ENCODE results near the gene NFYC. TPM values are rescaled to one million over a fixed set of nuclear protein-coding genes. Genes with fewer than 3 reads are reported as not detected.

The NFYC gene
- total and polyA plus RNA-seq, 7 experiments from 2014 or later: 36.2 to 88.5 (median 63.4) TPM

GRCh38 chr1:40750451-40750908 lies 59.0 kb downstream of the NFYC start:
- Mint-ChIP-seq H3K27me3 (no peaks in the 10 kb centered on the region), H3K36me3 (peaks cover 12 to 75% (median 29%) of the 10 kb centered on the region in 5 donors), H3K4me3 (no peak overlapping the region), H3K9me3 (no peaks in the 10 kb centered on the region), H3K27ac (peak overlapping the region in 4 of 9 donors; percentile 12 to 47 (median 33)), H3K4me1 (peaks cover 0 to 37% (median 6%) of the 10 kb centered on the region in 7 donors)
- no peak overlapping the region for H3K27ac ChIP-seq (ENCODE audit: low read depth, low read length)
- CTCF ChIA-PET: interaction anchor here (0.7 to 1.2 kb wide), 2 partner anchors 23 to 86 kb away, joined by 3 to 4 read pairs; no protein-coding TSS in a partner anchor
- no peak overlapping the region for H3K4me3 ChIP-seq (ENCODE audit: low read length)
- intact Hi-C loops (cut with micrococcal nuclease): no loop called here
- H3K27me3 ChIP-seq (ENCODE audit: control insufficient read depth in 2 of 2, insufficient read depth in 2 of 2, low read length in 2 of 2): no peaks in the 10 kb centered on the region
- no peaks in the 10 kb centered on the region for H3K4me1 ChIP-seq (ENCODE audit: control insufficient read depth in 2 of 2, insufficient read depth in 2 of 2, low read length in 2 of 2)
- peaks cover 16 to 82% (median 16%) of the 10 kb centered on the region in 3 experiments for H3K36me3 ChIP-seq (ENCODE audit: control insufficient read depth in 2 of 3, insufficient read depth in 3 of 3, low read length in 3 of 3)
- no peak for DNase-seq
- no peak for ATAC-seq
- no peaks in the 10 kb centered on the region for H3K9me3 ChIP-seq (ENCODE audit: control insufficient read depth in 2 of 3, low read length in 3 of 3)
- POLR2A ChIA-PET: no interaction called here

DNA sequence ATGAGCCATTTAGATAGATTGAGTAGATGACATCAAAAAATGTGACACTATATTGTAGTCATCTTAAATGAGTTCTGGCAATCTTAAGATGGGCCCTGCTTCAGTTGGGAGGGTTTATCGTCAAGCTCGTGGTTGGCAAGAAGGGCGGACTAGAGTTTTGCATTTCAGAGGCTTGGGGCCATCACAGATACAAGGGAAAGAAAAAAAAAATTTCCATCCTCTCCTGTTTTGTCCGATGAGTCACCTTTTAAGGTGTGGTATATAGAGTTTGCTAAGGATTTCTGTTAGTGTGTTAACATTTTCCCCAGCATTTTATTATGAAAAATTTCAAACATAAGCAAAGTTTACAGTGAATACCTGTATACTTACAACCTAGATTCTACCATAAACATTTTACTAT lies 60.3 kb downstream of the NFYC start:
- no peak for DNase-seq
- CTCF ChIA-PET: no interaction called here
- intact Hi-C loops (cut with micrococcal nuclease): no loop called here
- H3K27ac ChIP-seq (ENCODE audit: low read depth, low read length): no peak overlapping the region
- Mint-ChIP-seq H3K9me3 (no peaks in the 10 kb centered on the region), H3K27me3 (no peaks in the 10 kb centered on the region), H3K4me3 (no peak overlapping the region), H3K36me3 (peaks cover 6 to 73% (median 31%) of the 10 kb centered on the region in 5 donors), H3K4me1 (peaks cover 0 to 26% (median under 1%) of the 10 kb centered on the region in 7 donors), H3K27ac (peak overlapping the region in 5 of 9 donors; percentile 6 to 62 (median 21))
- no peaks in the 10 kb centered on the region for H3K27me3 ChIP-seq (ENCODE audit: control insufficient read depth in 2 of 2, insufficient read depth in 2 of 2, low read length in 2 of 2)
- no peak for ATAC-seq
- POLR2A ChIA-PET: interaction anchor here (0.7 kb wide), 1 partner anchor 102 kb away, joined by 3 read pairs; no protein-coding TSS in a partner anchor
- H3K36me3 ChIP-seq (ENCODE audit: control insufficient read depth in 2 of 3, insufficient read depth in 3 of 3, low read length in 3 of 3): peaks cover 16 to 92% (median 21%) of the 10 kb centered on the region in 3 experiments
- H3K9me3 ChIP-seq (ENCODE audit: control insufficient read depth in 2 of 3, low read length in 3 of 3): no peaks in the 10 kb centered on the region
- H3K4me1 ChIP-seq (ENCODE audit: control insufficient read depth in 2 of 2, insufficient read depth in 2 of 2, low read length in 2 of 2): no peaks in the 10 kb centered on the region
- no peak overlapping the region for H3K4me3 ChIP-seq (ENCODE audit: low read length)

DNA sequence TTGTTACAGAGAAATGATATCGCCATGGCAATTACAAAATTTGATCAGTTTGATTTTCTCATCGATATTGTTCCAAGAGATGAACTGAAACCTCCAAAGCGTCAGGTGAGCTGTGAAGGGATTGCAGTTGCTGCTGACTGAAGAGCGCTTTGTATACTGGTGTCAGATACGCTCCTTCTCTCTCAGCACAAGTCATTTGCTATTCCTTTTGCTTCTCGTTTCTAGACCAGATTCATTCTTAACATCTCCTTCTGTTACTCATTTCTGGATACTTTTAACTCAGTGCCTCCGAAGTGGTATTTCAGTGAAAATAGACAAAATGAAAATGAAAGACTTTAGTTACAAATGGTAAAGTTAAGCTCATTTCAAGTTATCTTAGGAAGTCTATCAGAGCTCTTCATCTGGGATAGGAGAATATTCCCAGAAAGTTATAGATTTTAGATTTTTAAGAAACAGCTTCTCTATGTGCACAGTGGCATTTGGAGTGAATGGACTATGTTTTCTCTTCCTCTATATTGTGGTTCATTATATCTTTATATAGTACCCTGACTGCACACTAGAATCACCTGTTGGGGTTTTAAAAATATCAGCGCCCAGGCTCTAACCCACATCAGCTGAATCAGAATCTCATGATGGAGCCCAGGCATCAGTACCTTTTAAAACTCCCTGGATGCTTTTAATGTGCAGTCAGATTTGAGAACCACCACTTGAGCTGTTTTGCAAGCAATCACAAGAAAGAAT lies 61.8 kb downstream of the NFYC start:
- no peak overlapping the region for H3K27ac ChIP-seq (ENCODE audit: low read depth, low read length)
- no peaks in the 10 kb centered on the region for H3K4me1 ChIP-seq (ENCODE audit: control insufficient read depth in 2 of 2, insufficient read depth in 2 of 2, low read length in 2 of 2)
- ATAC-seq (no peak), DNase-seq (no peak)
- no peaks in the 10 kb centered on the region for H3K9me3 Mint-ChIP-seq
- H3K27me3 ChIP-seq (ENCODE audit: control insufficient read depth in 2 of 2, insufficient read depth in 2 of 2, low read length in 2 of 2): no peaks in the 10 kb centered on the region
- H3K4me3 ChIP-seq (ENCODE audit: low read length): no peak overlapping the region
- H3K27me3 Mint-ChIP-seq: no peaks in the 10 kb centered on the region
- ChIA-PET CTCF (interaction anchor here (0.6 to 1.8 kb wide), 2 partner anchors 21 to 1444 kb away, joined by 3 to 4 read pairs; no protein-coding TSS in a partner anchor), POLR2A (no interaction called here)
- peaks cover 0 to 24% (median 0%) of the 10 kb centered on the region in 7 donors for H3K4me1 Mint-ChIP-seq
- peak overlapping the region in 1 of 10 donors; percentile 71 for H3K4me3 Mint-ChIP-seq
- H3K36me3 ChIP-seq (ENCODE audit: control insufficient read depth in 2 of 3, insufficient read depth in 3 of 3, low read length in 3 of 3): peaks cover 24 to 99% (median 28%) of the 10 kb centered on the region in 3 experiments
- peaks cover 5 to 68% (median 26%) of the 10 kb centered on the region in 5 donors for H3K36me3 Mint-ChIP-seq
- H3K27ac Mint-ChIP-seq: peak overlapping the region in 3 of 9 donors; percentile 30 to 56 (median 32)
- H3K9me3 ChIP-seq (ENCODE audit: control insufficient read depth in 2 of 3, low read length in 3 of 3): no peaks in the 10 kb centered on the region
- intact Hi-C loops (cut with micrococcal nuclease): no loop called here

DNA sequence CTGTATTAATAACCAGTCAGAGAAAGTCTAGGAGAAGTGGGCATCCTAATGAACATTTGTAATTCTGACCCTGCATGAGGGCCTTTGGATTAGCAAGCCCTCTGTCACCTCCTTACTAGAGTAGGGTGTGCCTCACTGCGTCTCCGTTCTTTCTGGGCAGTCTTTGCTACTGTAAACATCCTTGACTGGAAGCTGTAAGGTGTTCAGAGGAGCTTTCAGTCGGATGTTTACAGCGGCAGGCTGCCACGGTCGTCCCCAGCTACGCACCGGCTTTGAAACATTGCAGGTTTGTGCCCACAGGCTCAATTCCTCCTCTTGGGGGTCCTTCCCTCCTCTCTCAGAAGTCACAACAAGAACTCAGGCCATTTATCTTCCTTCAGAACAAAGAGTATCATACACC lies 62.7 kb downstream of the NFYC start:
- Mint-ChIP-seq H3K9me3 (no peaks in the 10 kb centered on the region), H3K4me3 (no peak overlapping the region), H3K27ac (peak overlapping the region in 2 of 9 donors; percentile 12 to 55), H3K4me1 (peaks cover 0 to 24% (median 0%) of the 10 kb centered on the region in 7 donors), H3K36me3 (peaks cover 9 to 65% (median 25%) of the 10 kb centered on the region in 5 donors), H3K27me3 (no peaks in the 10 kb centered on the region)
- H3K36me3 ChIP-seq (ENCODE audit: control insufficient read depth in 2 of 3, insufficient read depth in 3 of 3, low read length in 3 of 3): peaks cover 24 to 99% (median 33%) of the 10 kb centered on the region in 3 experiments
- H3K9me3 ChIP-seq (ENCODE audit: control insufficient read depth in 2 of 3, low read length in 3 of 3): no peaks in the 10 kb centered on the region
- CTCF ChIA-PET: interaction anchor here (2.0 kb wide), 1 partner anchor 20 kb away, joined by 8 read pairs; no protein-coding TSS in a partner anchor
- intact Hi-C loops (cut with micrococcal nuclease): no loop called here
- no peaks in the 10 kb centered on the region for H3K27me3 ChIP-seq (ENCODE audit: control insufficient read depth in 2 of 2, insufficient read depth in 2 of 2, low read length in 2 of 2)
- DNase-seq (no peak), ATAC-seq (no peak)
- POLR2A ChIA-PET: interaction anchor here (0.5 to 0.7 kb wide), 2 partner anchors 21 to 230 kb away, joined by 3 read pairs; no protein-coding TSS in a partner anchor
- H3K4me3 ChIP-seq (ENCODE audit: low read length): no peak overlapping the region
- no peaks in the 10 kb centered on the region for H3K4me1 ChIP-seq (ENCODE audit: control insufficient read depth in 2 of 2, insufficient read depth in 2 of 2, low read length in 2 of 2)
- H3K27ac ChIP-seq (ENCODE audit: low read depth, low read length): no peak overlapping the region

DNA sequence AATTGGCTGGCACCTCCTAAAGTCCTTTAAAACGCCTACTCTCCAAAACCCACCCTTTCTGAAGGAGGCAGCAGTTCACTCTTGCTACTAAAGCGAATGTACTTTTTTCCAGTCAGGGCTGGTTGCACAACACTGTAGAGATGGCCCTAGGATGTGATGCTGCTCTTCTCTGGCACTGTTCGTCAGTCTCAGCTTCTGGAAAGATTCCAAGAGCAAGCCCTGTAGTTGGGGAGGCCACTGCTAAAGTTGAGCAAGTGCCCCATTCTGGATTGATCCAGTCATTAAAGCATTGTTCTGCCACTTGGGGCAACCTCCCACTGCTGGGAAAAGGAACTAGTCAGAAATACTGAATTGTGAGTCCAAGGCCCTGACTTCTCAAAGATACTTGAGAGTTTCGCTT lies 63.6 kb downstream of the NFYC start:
- H3K4me1 Mint-ChIP-seq: peaks cover 3 to 24% (median 5%) of the 10 kb centered on the region in 7 donors
- no peaks in the 10 kb centered on the region for H3K27me3 ChIP-seq (ENCODE audit: control insufficient read depth in 2 of 2, insufficient read depth in 2 of 2, low read length in 2 of 2)
- no peak for ATAC-seq
- H3K27me3 Mint-ChIP-seq: no peaks in the 10 kb centered on the region
- no peak for DNase-seq
- H3K36me3 ChIP-seq (ENCODE audit: control insufficient read depth in 2 of 3, insufficient read depth in 3 of 3, low read length in 3 of 3): peaks cover 24 to 99% (median 42%) of the 10 kb centered on the region in 3 experiments
- intact Hi-C loops (cut with micrococcal nuclease): no loop called here
- H3K9me3 ChIP-seq (ENCODE audit: control insufficient read depth in 2 of 3, low read length in 3 of 3): no peaks in the 10 kb centered on the region
- CTCF ChIA-PET: interaction anchor here (1.6 to 2.0 kb wide), 2 partner anchors 19 to 95 kb away, joined by 7 to 8 read pairs; no protein-coding TSS in a partner anchor
- H3K9me3 Mint-ChIP-seq: no peaks in the 10 kb centered on the region
- H3K4me3 ChIP-seq (ENCODE audit: low read length): no peak overlapping the region
- peaks cover 13 to 66% (median 30%) of the 10 kb centered on the region in 5 donors for H3K36me3 Mint-ChIP-seq
- H3K4me1 ChIP-seq (ENCODE audit: control insufficient read depth in 2 of 2, insufficient read depth in 2 of 2, low read length in 2 of 2): no peaks in the 10 kb centered on the region
- no peak overlapping the region for H3K27ac ChIP-seq (ENCODE audit: low read depth, low read length)
- peak overlapping the region in 1 of 9 donors; percentile 42 for H3K27ac Mint-ChIP-seq
- no peak overlapping the region for H3K4me3 Mint-ChIP-seq
- POLR2A ChIA-PET: no interaction called here

- Histone ChIP-seq H3K4me3 (ENCODE audit: low read length) (no peak overlapping the region), H3K9me3 (ENCODE audit: control insufficient read depth in 2 of 3, low read length in 3 of 3) (no peaks in the 10 kb centered on the region), H3K27me3 (ENCODE audit: control insufficient read depth in 2 of 2, insufficient read depth in 2 of 2, low read length in 2 of 2) (no peaks in the 10 kb centered on the region), H3K27ac (ENCODE audit: low read depth, low read length) (no peak overlapping the region), H3K4me1 (ENCODE audit: control insufficient read depth in 2 of 2, insufficient read depth in 2 of 2, low read length in 2 of 2) (no peaks in the 10 kb centered on the region), H3K36me3 (ENCODE audit: control insufficient read depth in 2 of 3, insufficient read depth in 3 of 3, low read length in 3 of 3) (peaks cover 24 to 94% (median 42%) of the 10 kb centered on the region in 3 experiments)
- DNase-seq (no peak), ATAC-seq (no peak)
- ChIA-PET CTCF (interaction anchor here (1.1 to 1.6 kb wide), 2 partner anchors 15 to 93 kb away, joined by 3 to 7 read pairs; no protein-coding TSS in a partner anchor), POLR2A (no interaction called here)
- no peak overlapping the region for H3K4me3 Mint-ChIP-seq
- H3K36me3 Mint-ChIP-seq: peaks cover 13 to 60% (median 34%) of the 10 kb centered on the region in 5 donors
- no peaks in the 10 kb centered on the region for H3K9me3 Mint-ChIP-seq
- intact Hi-C loops (cut with micrococcal nuclease): no loop called here
- H3K27ac Mint-ChIP-seq: peak overlapping the region in 2 of 9 donors; percentile 51 to 64
- H3K4me1 Mint-ChIP-seq: peaks cover 5 to 22% (median 11%) of the 10 kb centered on the region in 7 donors
- no peaks in the 10 kb centered on the region for H3K27me3 Mint-ChIP-seq
These were observed 65.0 kb downstream of the NFYC start for GRCh38 chr1:40756523-40756922.
